Panc1 (cell line): Measurements from ENCODE around the gene KCNMB2. TPM values are rescaled to one million over a fixed set of nuclear protein-coding genes. Genes with fewer than 3 reads are reported as not detected.

ENCODE experiments used
- ATAC-seq: fragments of 200-7000 bp; cut with Tn5 transposase; 2 replicates; pipeline ENCODE4 v1.9.1; 2020; ENCODE audit warnings: mild to moderate bottlenecking, moderate library complexity
- BruUV-seq: library from RNA; stranded (reverse); fragments of 400-500 nt; replicated peaks from 2 replicates; lab custom pipeline; 2021; lab: Mats Ljungman, UMichigan
- CTCF ChIA-PET: fragments of 300-600 bp; sonication (Branson Sonifier 250); formaldehyde crosslinking; loops from one replicate; lab custom pipeline; 2022; ENCODE audit warnings: antibody characterized with exemption; lab: Charles Lee
- POLR2A ChIA-PET: fragments of 300-600 bp; sonication (Branson Sonifier 250); formaldehyde crosslinking; loops from one replicate; lab custom pipeline; 2022; ENCODE audit warnings: antibody characterized with exemption; lab: Charles Lee
- DNase-seq: peaks from one replicate; pipeline ENCODE4 v3.0.0-alpha.2; 2010; ENCODE audit warnings: low read depth, low spot score
- H3K27ac ChIP-seq: 2 replicates; pipeline ENCODE4 v1.5.1; 2011; ENCODE audit warnings: mild to moderate bottlenecking, low read length, inconsistent platforms
- H3K27me3 ChIP-seq: fragments of 200-500 bp; sonication (Bioruptor generic); 2 replicates; pipeline ENCODE4 v1.6.0; 2014; ENCODE audit warnings: low read length, inconsistent platforms; ENCODE audit not compliant: control insufficient read depth, insufficient read depth
- H3K36me3 ChIP-seq: fragments of 200-500 bp; sonication (Bioruptor generic); 2 replicates; pipeline ENCODE4 v1.5.1; 2014; ENCODE audit warnings: inconsistent platforms, mild to moderate bottlenecking, low read length, moderate library complexity; ENCODE audit not compliant: control insufficient read depth, insufficient read depth
- H3K4me1 ChIP-seq: 2 replicates; pipeline ENCODE4 v1.5.1; 2011; ENCODE audit warnings: inconsistent platforms, mild to moderate bottlenecking, low read length, moderate library complexity; ENCODE audit not compliant: control insufficient read depth, insufficient read depth
- H3K4me3 ChIP-seq, 2 experiments: 2 replicates each; pipeline ENCODE4 v1.5.1; 2011 to 2012; ENCODE audit warnings: low read depth in 2 of 2, low read length in 2 of 2, mild to moderate bottlenecking in 2 of 2, inconsistent platforms in 1 of 2, moderate library complexity in 1 of 2
- H3K9me3 ChIP-seq: fragments of 200-500 bp; sonication (Bioruptor generic); 2 replicates; pipeline ENCODE4 v1.5.1; 2014; ENCODE audit warnings: low read depth, mild to moderate bottlenecking, inconsistent platforms, low read length, moderate library complexity; ENCODE audit not compliant: control insufficient read depth, insufficient read depth
- CTCF ChIP-seq: fragments of 450-650 bp; IDR thresholded peaks from 2 replicates; pipeline ENCODE4 v1.5.1; 2017; ENCODE audit warnings: mild to moderate bottlenecking
- POLR2AphosphoS5 ChIP-seq: IDR thresholded peaks from 2 replicates; pipeline ENCODE4 v1.6.1; 2012; ENCODE audit warnings: mild to moderate bottlenecking, low read depth, low read length, moderate library complexity
- REST ChIP-seq, 2 experiments: IDR thresholded peaks; 2 replicates each; pipeline ENCODE4 v1.6.1; 2011 to 2012; ENCODE audit warnings: low read depth in 2 of 2, control low read depth in 1 of 2, low read length in 1 of 2, mild to moderate bottlenecking in 1 of 2, moderate library complexity in 1 of 2; ENCODE audit not compliant: insufficient read depth in 1 of 2
- SIN3A ChIP-seq: IDR thresholded peaks from 2 replicates; pipeline ENCODE4 v1.6.1; 2012; ENCODE audit warnings: low read depth, mild to moderate bottlenecking, low read length, moderate library complexity, borderline replicate concordance; ENCODE audit not compliant: insufficient read depth
- TCF7L2 ChIP-seq: IDR thresholded peaks from 2 replicates; pipeline ENCODE4 v1.6.1; 2011; ENCODE audit warnings: mild to moderate bottlenecking, low read depth, low read length, inconsistent platforms
- in situ Hi-C: cut with HindIII; loops from 2 replicates; pipeline ENCODE4 v1.10.0; 2016; ENCODE audit warnings: low sequenced_read_pairs, low pct_unique_long_range_greater_than_20kb
- intact Hi-C: fragments of 100-400 bp; cut with micrococcal nuclease; formaldehyde crosslinking; loops from one replicate; pipeline ENCODE4 v1.10.0; 2022; ENCODE audit not compliant: unreplicated experiment
- total RNA-seq: library from RNA; stranded (reverse); gene quantifications from one replicate; pipeline ENCODE4 v1.2.1, GENCODE V29; 2021; ENCODE audit not compliant: unreplicated experiment

Gene KCNMB2
- total RNA-seq, 1 experiment from 2014 or later = not detected

GRCh38 chr3:178520451-178520850 lies 15.8 kb upstream of the KCNMB2 start:
- Histone ChIP-seq H3K27me3 (no peaks in the 10 kb centered on the region), H3K4me3 (no peak overlapping the region), H3K36me3 (no peaks in the 10 kb centered on the region), H3K4me1 (no peaks in the 10 kb centered on the region), H3K9me3 (no peaks in the 10 kb centered on the region), H3K27ac (no peak overlapping the region)
- POLR2A ChIA-PET = no interaction called here
- DNase-seq (no peak), ATAC-seq (no peak)
- TF ChIP-seq POLR2AphosphoS5 (no peak), REST (IDR thresholded peaks at IDR 0.05; ENCODE audit: insufficient read depth in 1 of 2, low read depth in 2 of 2, low read length in 1 of 2) (no peak), TCF7L2 (no peak), SIN3A (no peak), CTCF (no peak)
- no TSS peak for BruUV-seq
- intact Hi-C loops = no loop called here
- in situ Hi-C loops = no loop called here
- CTCF ChIA-PET = no interaction called here

- H3K4me3 ChIP-seq = no peak overlapping the region
- no peaks in the 10 kb centered on the region for H3K9me3 ChIP-seq
- no peak overlapping the region for H3K27ac ChIP-seq
- in situ Hi-C loops = no loop called here
- POLR2A ChIA-PET = no interaction called here
- H3K4me1 ChIP-seq = no peaks in the 10 kb centered on the region
- TF ChIP-seq REST (IDR thresholded peaks at IDR 0.05; ENCODE audit: insufficient read depth in 1 of 2, low read depth in 2 of 2, low read length in 1 of 2) (no peak), POLR2AphosphoS5 (no peak), CTCF (no peak), SIN3A (no peak), TCF7L2 (no peak)
- DNase-seq (no peak), ATAC-seq (no peak)
- H3K36me3 ChIP-seq = no peaks in the 10 kb centered on the region
- CTCF ChIA-PET = no interaction called here
- intact Hi-C loops = no loop called here
- no TSS peak for BruUV-seq
- no peaks in the 10 kb centered on the region for H3K27me3 ChIP-seq
Measured at GRCh38 chr3:178522200-178523052, 13.8 kb upstream of the KCNMB2 start.
